Stimulated activated CD8-positive, alpha-beta memory T cell treated with anti-CD3 and anti-CD28 coated beads, Interleukin-12 subunit alpha, Interleukin-12 subunit beta, amount 100 ng/mL, for 24 hours (primary cell): ENCODE data around the gene CDH4.

Source experiments
- DNase-seq: peaks from one replicate; pipeline ENCODE4 v3.0.0-alpha.2; 2020; ENCODE audit errors: extremely low read depth

The CDH4 gene

GRCh38 chr20:61879694-61880093, 627.6 kb downstream of the CDH4 start:
- no peak for DNase-seq

GRCh38 chr20:61880706-61881105, 628.6 kb downstream of the CDH4 start:
- no peak for DNase-seq

DNA sequence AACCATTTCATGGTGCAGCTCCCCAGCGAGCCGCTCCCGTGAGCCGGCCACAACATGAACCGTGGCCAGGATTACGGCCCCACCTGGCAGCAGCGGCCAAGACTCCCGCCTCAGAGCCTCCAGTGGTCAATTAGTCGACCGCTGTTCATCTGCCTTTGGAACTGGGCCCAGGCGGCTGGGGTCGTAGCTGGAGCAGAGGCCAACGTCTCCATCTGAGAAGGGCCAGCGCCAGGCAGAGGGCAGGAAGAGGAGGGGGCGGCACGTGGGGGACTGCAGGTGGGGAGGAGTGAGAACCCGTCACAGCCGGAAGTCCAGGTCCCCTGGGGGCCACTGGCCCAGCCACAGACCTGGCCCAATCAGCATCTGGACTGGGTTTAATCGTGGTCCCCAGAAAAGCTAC, 629.4 kb downstream of the CDH4 start:
- no peak for DNase-seq

- no peak for DNase-seq
Observed at GRCh38 chr20:61881861-61882260, 629.8 kb downstream of the CDH4 start.

- DNase-seq: no peak
Observed at GRCh38 chr20:61882716-61883615, 630.9 kb downstream of the CDH4 start.

- DNase-seq: no peak
Observed at GRCh38 chr20:61883857-61884393, 631.9 kb downstream of the CDH4 start.

DNA sequence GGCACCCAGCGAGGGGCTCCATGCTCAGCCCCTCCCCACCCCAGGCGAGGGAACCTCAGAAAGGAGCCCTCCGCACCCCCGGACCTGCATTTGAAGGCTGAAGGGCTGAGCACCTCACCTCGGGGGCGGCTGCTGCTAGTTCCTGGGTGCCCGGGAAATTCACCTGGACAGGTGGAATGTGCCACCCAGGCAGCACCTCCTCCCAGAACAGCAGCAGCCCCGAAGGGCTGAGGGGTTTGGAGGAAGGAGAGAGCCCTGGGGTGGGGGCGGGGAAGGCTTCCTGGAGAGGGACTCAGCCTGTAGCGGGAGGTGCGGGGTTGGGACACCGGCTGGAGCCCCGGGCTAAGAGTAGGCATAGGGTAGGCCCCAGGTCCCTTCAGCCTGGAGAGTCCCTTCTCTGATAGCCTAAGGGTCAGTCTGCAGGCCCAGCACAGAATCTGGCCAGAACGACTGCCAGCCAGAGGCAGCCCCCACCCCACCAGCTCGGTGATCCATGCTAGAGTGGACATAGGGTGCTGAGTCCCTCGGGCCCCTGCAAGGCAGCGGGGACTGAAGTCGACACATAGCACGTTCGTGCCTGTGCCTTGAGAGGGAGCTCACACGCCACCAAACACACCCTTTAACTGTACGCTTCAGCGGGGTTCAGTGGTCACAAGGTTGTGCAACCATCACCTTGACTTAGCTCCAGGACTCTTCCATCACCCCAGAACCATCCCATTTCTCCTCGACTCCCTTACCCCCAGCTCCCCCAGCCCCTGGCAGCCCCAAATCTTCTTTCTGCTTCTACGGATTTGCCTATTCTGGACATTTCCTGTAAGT, 632.7 kb downstream of the CDH4 start:
- no peak for DNase-seq

DNA sequence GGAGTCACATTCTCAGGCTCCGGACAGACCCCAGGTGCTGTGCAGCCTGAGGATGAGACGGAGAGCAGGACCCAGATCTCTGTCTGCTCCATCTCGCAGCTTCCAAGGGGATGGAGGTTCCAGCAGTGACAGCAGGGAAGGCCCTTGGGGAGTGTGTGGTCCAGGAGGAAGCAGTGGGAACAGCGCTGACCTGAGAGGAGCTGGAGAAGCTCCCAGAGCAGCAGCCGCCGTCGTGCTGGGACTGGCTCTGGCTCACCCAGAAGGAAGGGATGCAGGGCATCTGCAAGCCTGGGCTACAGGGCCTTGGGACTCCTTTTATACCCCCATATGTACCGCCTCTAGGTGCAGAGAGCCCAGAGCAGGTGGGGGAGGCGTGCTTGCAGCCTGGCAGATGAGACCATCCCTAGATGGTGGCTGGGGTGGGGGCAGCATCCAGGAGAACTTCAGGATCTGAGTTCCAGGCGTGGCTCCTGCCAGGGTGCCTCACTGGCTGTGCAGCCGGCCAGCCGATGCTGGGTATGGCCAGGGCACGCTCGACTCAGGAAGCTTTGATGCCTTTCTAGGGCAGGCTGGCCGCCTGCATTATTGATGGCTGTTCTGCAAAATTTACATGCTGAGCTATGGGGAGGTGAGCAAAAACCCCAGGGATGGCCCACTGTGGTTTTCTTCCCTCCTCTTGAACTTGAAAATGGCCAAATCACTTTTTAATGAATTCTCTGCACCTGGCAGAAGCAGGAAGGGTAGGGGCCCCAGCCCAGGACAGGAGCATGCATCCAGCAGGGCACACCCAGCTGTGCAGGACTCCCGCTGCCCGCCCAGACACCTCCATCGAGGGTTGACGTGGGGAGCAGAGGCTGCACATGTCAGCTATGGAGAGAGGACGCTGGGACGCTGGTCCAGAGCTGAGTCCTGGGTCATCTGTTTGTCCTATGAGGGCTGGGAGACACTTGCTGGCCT, 634.0 kb downstream of the CDH4 start:
- no peak for DNase-seq

- no peak for DNase-seq
Observed at GRCh38 chr20:61886721-61887595, 634.9 kb downstream of the CDH4 start.

GRCh38 chr20:61887596-61888093, 635.6 kb downstream of the CDH4 start:
- DNase-seq: no peak

DNA sequence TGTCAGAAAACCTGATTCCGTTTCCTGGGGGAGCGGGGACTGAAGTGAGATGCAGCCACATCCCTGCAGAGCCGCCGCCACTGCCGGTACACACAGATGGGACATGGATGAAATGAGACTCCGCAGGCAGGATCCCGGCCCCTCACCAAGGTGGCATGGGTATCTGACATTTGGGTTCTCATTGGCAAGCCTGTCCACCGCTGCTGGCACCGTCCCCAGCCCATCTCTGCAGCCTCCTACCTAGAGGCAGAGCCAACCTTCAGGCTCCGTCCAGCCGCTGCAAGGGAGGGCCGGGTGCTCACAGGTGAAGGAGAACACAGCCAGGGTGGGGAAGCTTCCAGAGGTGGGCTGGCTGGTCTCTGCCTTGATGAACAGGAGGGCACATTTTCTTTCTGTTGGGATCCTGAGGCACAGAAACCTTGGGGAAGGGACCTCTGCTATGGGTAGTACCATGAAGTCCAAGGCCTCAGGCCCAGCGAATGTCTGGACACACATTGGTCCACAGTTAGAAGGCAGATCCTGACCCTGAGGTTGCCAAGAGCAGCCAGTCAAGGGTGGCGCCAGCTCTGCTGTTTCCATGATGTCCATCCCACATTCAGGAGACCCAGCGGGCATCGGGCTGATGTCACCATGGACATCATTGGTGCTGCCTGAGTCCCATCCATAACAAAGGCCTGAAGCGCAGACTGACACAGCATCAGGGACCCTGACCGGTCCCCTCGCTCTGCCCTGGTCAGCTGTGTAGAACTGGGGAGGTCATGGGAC, 636.2 kb downstream of the CDH4 start:
- no peak for DNase-seq

GRCh38 chr20:61889659-61890058, 637.6 kb downstream of the CDH4 start:
- DNase-seq: no peak

DNA sequence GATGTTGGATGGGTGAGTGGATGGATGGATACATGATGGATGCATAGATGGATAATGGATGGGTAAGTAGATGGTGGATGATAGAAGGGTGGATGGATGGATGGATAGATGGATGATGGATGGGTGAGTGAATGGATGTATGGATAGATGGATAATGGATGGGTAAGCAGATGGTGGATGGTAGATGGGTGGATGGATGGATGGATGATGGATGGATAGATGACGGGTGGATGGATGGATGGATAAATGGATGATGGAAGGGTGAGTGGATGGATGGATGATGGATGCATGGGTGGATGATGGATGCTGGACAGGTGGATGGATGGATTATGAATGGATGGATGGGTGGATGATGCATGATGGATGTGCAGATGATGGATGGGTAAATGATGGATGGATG, 638.1 kb downstream of the CDH4 start:
- no peak for DNase-seq

GRCh38 chr20:61891476-61891875, 639.4 kb downstream of the CDH4 start:
- DNase-seq: no peak

DNA sequence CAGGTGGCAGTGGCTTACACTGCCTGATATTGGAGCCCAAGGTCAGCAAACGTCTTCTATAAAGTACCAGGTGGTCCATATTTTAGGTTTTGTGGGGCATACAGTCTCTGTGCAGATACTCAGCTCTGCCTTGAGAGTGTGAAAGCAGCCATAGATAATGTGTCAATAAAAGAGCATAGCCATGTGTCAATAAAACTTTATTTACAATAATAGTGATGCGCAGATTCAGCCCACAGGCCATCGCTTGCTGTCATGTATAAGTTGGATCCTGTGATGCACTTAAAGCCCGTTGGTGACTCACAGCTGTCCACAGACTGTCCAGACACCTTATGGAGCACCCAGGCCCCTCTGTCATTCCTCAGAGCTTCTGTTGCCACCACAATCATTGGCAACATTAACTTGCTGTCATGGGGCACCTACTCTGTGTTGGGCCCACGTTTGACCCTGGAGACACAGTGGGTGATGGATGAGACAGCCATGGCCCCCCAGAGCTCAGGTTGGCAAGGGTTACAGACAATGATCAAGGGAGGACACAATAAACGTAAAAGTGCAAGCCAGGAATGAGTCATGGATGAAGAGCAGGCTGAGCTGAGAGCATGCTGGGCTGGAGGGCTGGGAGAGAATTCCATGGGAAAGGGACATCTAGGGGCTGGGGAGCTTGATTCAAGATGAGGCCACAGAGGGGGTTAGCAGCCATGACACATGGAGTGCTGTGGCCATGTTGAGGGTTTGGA, 640.0 kb downstream of the CDH4 start:
- DNase-seq: no peak

DNA sequence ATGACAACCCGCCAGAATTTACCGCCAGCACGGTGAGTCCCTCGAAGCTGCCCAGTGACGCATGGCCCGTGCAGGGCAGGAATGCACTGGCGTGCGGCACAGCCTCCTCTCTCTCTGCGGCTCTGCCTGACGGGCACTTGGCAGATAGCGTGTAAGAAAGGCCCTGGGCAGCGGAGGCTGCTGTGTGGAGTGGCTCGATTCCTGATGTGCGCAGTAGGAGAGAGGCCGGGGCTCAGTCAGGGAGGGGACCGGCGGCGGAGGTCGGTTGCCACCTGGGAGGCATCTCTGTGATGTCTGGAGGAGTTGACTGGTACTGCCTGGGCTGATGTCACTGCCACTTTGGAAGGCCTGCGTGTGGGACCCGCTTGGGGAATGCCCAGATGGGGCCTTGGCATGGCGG, 643.0 kb downstream of the CDH4 start:
- no peak for DNase-seq

GRCh38 chr20:61895686-61896057, 643.6 kb downstream of the CDH4 start:
- no peak for DNase-seq

GRCh38 chr20:61896058-61896961, 644.2 kb downstream of the CDH4 start:
- no peak for DNase-seq
